GM12872 (cell line): ENCODE measurements around the gene CDH2.

Source experiments
- CTCF ChIP-seq: IDR thresholded peaks from 3 replicates; pipeline ENCODE4 v1.5.1; 2011; ENCODE audit warnings: low read depth, mild to moderate bottlenecking, low read length, moderate library complexity; ENCODE audit not compliant: insufficient read depth

Gene CDH2

GRCh38 chr18:28136071-28136470 is 40.9 kb downstream of the CDH2 start:
- no peak for TF ChIP-seq CTCF

- TF ChIP-seq CTCF = no peak
Observed at GRCh38 chr18:28134774-28135173, 42.2 kb downstream of the CDH2 start.

- no peak for TF ChIP-seq CTCF
Observed at GRCh38 chr18:28132084-28132483, 44.8 kb downstream of the CDH2 start.

- no peak for TF ChIP-seq CTCF
Observed at GRCh38 chr18:28128659-28128980, 48.3 kb downstream of the CDH2 start.

- TF ChIP-seq CTCF = no peak
Observed at GRCh38 chr18:28127763-28128658, 48.9 kb downstream of the CDH2 start.

- no peak for TF ChIP-seq CTCF
Observed at GRCh38 chr18:28127228-28127627, 49.7 kb downstream of the CDH2 start.

GRCh38 chr18:28126768-28127167 is 50.2 kb downstream of the CDH2 start:
- no peak for TF ChIP-seq CTCF
